ENCODE measurements around the gene KLHL22. TPM values are rescaled to one million over a fixed set of nuclear protein-coding genes. Genes with fewer than 3 reads are reported as not detected.

KLHL22 gene
- total and polyA plus RNA-seq, 2 of the 13 experiments (the other 11 are each of a cell fraction or from before 2014, with no cell fraction given): 10.9 to 14.8 TPM

- TF ChIP-seq, protein P1, sequence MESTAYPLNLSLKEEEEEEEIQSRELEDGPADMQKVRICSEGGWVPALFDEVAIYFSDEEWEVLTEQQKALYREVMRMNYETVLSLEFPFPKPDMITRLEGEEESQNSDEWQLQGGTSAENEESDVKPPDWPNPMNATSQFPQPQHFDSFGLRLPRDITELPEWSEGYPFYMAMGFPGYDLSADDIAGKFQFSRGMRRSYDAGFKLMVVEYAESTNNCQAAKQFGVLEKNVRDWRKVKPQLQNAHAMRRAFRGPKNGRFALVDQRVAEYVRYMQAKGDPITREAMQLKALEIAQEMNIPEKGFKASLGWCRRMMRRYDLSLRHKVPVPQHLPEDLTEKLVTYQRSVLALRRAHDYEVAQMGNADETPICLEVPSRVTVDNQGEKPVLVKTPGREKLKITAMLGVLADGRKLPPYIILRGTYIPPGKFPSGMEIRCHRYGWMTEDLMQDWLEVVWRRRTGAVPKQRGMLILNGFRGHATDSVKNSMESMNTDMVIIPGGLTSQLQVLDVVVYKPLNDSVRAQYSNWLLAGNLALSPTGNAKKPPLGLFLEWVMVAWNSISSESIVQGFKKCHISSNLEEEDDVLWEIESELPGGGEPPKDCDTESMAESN (CRISPR knock-in tag; conservative IDR thresholded peaks at IDR 0.05): no peak
- TF ChIP-seq ATRX (CRISPR knock-in tag; IDR thresholded peaks at IDR 0.05; ENCODE audit: borderline replicate concordance) (no peak), POGZ (CRISPR knock-in tag; IDR thresholded peaks at IDR 0.05) (no peak)
- TF ChIP-seq, protein P2, sequence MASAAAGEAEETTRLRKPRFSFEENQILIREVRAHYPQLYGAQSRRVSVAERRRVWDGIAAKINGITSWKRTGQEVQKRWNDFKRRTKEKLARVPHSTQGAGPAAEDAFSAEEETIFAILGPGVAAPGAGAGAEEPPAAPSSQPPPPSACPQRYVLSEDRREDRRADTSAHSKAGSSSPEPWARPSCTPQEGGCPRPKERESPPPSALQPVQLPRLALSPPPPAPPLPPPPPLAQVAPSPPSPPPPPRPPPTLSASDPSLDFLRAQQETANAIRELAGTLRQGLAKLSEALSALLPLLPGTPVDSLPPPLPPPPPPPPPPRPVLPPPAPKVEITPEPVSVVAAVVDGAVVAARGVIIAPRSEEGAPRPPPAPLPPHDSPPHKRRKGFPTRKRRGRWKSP (CRISPR knock-in tag; IDR thresholded peaks at IDR 0.05): no peak
- TF ChIP-seq, protein P3, sequence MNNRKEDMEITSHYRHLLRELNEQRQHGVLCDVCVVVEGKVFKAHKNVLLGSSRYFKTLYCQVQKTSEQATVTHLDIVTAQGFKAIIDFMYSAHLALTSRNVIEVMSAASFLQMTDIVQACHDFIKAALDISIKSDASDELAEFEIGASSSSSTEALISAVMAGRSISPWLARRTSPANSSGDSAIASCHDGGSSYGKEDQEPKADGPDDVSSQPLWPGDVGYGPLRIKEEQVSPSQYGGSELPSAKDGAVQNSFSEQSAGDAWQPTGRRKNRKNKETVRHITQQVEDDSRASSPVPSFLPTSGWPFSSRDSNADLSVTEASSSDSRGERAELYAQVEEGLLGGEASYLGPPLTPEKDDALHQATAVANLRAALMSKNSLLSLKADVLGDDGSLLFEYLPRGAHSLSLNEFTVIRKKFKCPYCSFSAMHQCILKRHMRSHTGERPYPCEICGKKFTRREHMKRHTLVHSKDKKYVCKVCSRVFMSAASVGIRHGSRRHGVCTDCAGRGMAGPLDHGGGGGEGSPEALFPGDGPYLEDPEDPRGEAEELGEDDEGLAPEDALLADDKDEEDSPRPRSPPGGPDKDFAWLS (CRISPR knock-in tag; IDR thresholded peaks at IDR 0.05; ENCODE audit: borderline replicate concordance): no peak
Observed at GRCh38 chr22:20536590-20537324, 41.2 kb upstream of the KLHL22 start (continued).

DNA sequence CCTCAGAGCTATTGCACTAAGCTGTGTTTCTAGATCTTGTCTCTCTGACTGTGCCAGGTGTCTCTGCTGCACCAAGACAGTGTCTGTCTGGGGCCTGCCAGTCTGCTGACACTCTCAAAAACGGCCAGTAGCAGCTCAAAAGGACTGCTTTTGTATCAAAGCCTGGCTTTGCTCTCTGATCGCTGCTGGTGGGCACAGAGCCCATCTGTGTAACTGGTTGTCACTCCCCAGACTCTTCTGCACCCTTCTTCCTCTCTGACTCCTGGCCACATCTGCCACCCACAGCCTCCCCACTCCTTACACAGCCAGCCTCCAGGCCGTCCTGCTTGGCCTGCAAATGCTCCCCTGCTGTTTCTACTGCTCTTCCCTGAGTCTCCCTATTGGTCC, 38.3 kb upstream of the KLHL22 start:
- H3K79me2 ChIP-seq (ENCODE audit: insufficient read depth, low read length): peaks cover 55% of the 10 kb centered on the region
- in situ Hi-C loops (cut with HindIII; ENCODE audit: extremely low pct_ligation_motif_present, low pct_unique_long_range_greater_than_20kb) (no loop called here), intact Hi-C loops (cut with micrococcal nuclease; ENCODE audit: unreplicated experiment) (no loop called here)
- POLR2A ChIA-PET: no interaction called here
- peaks cover 46% of the 10 kb centered on the region for H4K20me1 ChIP-seq (ENCODE audit: insufficient read depth, low read length)
- H3K27ac ChIP-seq (ENCODE audit: extremely low read length, insufficient read depth, low read length): no peak overlapping the region
- H3K36me3 ChIP-seq (replicated peaks in 1 of 2; ENCODE audit: control insufficient read depth in 1 of 2, insufficient read depth in 2 of 2, low read length in 2 of 2): peaks cover 19 to 64% of the 10 kb centered on the region in 2 experiments; a peak in 4 of 5 replicates
- 94% methylated on average over 3 of the region's 3 CpGs for WGBS (ENCODE audit: low lambda C conversion rate)
- DNase-seq (ENCODE audit: low spot score) (no peak), ATAC-seq (no peak), FAIRE-seq (no peak)
- H3K9ac ChIP-seq (ENCODE audit: insufficient read depth, low read depth, low read length): no peak overlapping the region
- H3K4me3 ChIP-seq (replicated peaks in 1 of 3; ENCODE audit: insufficient read depth in 1 of 3, low read depth in 2 of 3, low read length in 3 of 3): no peak overlapping the region
- BruUV-seq (replicated peaks): no TSS peak
- peaks cover 33% of the 10 kb centered on the region for H3K4me1 ChIP-seq (ENCODE audit: insufficient read depth, low read length)
- H3K27me3 ChIP-seq (ENCODE audit: control insufficient read depth in 1 of 2, insufficient read depth in 2 of 2, low read length in 2 of 2): no peaks in the 10 kb centered on the region
- TF ChIP-seq JUND (CRISPR knock-in tag; IDR thresholded peaks at IDR 0.05) (no peak), PITX1 (CRISPR knock-in tag; IDR thresholded peaks at IDR 0.05) (no peak), SALL1 (CRISPR knock-in tag; IDR thresholded peaks at IDR 0.05) (no peak), GABPA (IDR thresholded peaks at IDR 0.05; ENCODE audit: low read depth, low read length) (no peak), GABPA (CRISPR knock-in tag; IDR thresholded peaks at IDR 0.05; ENCODE audit: low read depth) (no peak), TCF12 (IDR thresholded peaks at IDR 0.05) (no peak), TCF12 (CRISPR knock-in tag; IDR thresholded peaks at IDR 0.05) (no peak)
- CTCF ChIA-PET (ENCODE audit: low intra/inter-chr PET ratio, low total read pairs): no interaction called here
- H2AFZ ChIP-seq (ENCODE audit: low read length): no peak overlapping the region
- no peak overlapping the region for H3K4me2 ChIP-seq (ENCODE audit: low read depth, low read length)
- H3K9me3 ChIP-seq (ENCODE audit: low read length): no peaks in the 10 kb centered on the region

Measured in HepG2 (cell line).